SK-N-SH (cell line): ENCODE measurements around the gene PPP2R2B. TPM values are rescaled to one million over a fixed set of nuclear protein-coding genes. Genes with fewer than 3 reads are reported as not detected.

Experiments
- CTCF ChIA-PET: fragments of 300-600, 350-600 bp; formaldehyde crosslinking; extraction: SDS; loops from one replicate; lab custom pipeline; 2021; lab: Yijun Ruan, JAX
- POLR2A ChIA-PET: fragments of 350-600 bp; sonication (Branson Sonifier 250); formaldehyde crosslinking; extraction: SDS; loops from one replicate; lab custom pipeline; 2020; ENCODE audit warnings: antibody characterized with exemption, inconsistent platforms; lab: Yijun Ruan, JAX
- DNase-seq: peaks from one replicate; pipeline ENCODE4 v3.0.0; 2012
- H2AFZ ChIP-seq: fragments of 200-600 bp; sonication (generic); 2 replicates; pipeline ENCODE4 v1.8.1; 2016; ENCODE audit warnings: antibody characterized with exemption, mild to moderate bottlenecking, low read depth
- H3F3A ChIP-seq: fragments of 200-600 bp; sonication (generic); replicated peaks from 2 replicates; pipeline ENCODE3; 2016; ENCODE audit warnings: antibody characterized with exemption, mild to moderate bottlenecking; ENCODE audit not compliant: insufficient read depth
- H3K27ac ChIP-seq, 2 experiments: fragments of 200-500 bp in 1 of 2; fragments of 200-600 bp in 1 of 2; sonication (Bioruptor generic) in 1 of 2; sonication (generic), shearing (Covaris generic) in 1 of 2; 2 replicates each; pipeline versions ENCODE4 v1.5.1 to v1.6.1; 2014 to 2016; ENCODE audit warnings: low read depth in 2 of 2, inconsistent platforms in 1 of 2, low read length in 1 of 2, mild to moderate bottlenecking in 1 of 2, mixed read lengths in 1 of 2
- H3K27me3 ChIP-seq: fragments of 200-600 bp; sonication (generic), shearing (Covaris generic); 2 replicates; pipeline ENCODE4 v1.6.1; 2016; ENCODE audit warnings: mixed run types; ENCODE audit not compliant: insufficient read depth
- H3K36me3 ChIP-seq, 2 experiments: fragments of 200-500 bp in 1 of 2; fragments of 200-600 bp in 1 of 2; sonication (Bioruptor generic) in 1 of 2; sonication (generic) in 1 of 2; replicated peaks in 1 of 2; 2 replicates each; pipeline versions ENCODE3 to v1.5.1; 2014 to 2016; ENCODE audit warnings: low read length in 1 of 2, mild to moderate bottlenecking in 1 of 2; ENCODE audit not compliant: insufficient read depth in 2 of 2, control insufficient read depth in 1 of 2
- H3K4me1 ChIP-seq, 2 experiments: fragments of 200-500 bp in 1 of 2; fragments of 200-600 bp in 1 of 2; sonication (Bioruptor generic) in 1 of 2; sonication (generic), shearing (Covaris generic) in 1 of 2; 2 replicates each; pipeline versions ENCODE4 v1.5.1 to v1.6.1; 2014 to 2016; ENCODE audit warnings: low read depth in 1 of 2, low read length in 1 of 2, mixed run types in 1 of 2; ENCODE audit not compliant: insufficient read depth in 2 of 2, control insufficient read depth in 1 of 2
- H3K4me2 ChIP-seq: fragments of 200-600 bp; sonication (generic), shearing (Covaris generic); 2 replicates; pipeline ENCODE4 v1.6.1; 2017; ENCODE audit warnings: mixed run types
- H3K4me3 ChIP-seq, 2 experiments: fragments of 200-500 bp in 1 of 2; fragments of 200-600 bp in 1 of 2; sonication (Bioruptor generic) in 1 of 2; sonication (generic), shearing (Covaris generic) in 1 of 2; 2 replicates each; pipeline versions ENCODE4 v1.5.1 to v1.8.1; 2014 to 2016; ENCODE audit warnings: low read depth in 2 of 2, inconsistent platforms in 1 of 2, low read length in 1 of 2, mild to moderate bottlenecking in 1 of 2, mixed read lengths in 1 of 2, moderate library complexity in 1 of 2
- H3K79me2 ChIP-seq: fragments of 200-600 bp; sonication (generic); 2 replicates; pipeline ENCODE4 v1.8.1; 2017; ENCODE audit warnings: mild to moderate bottlenecking; ENCODE audit not compliant: insufficient read depth
- H3K9ac ChIP-seq: fragments of 200-600 bp; sonication (generic); 2 replicates; pipeline ENCODE4 v1.6.1; 2017; ENCODE audit warnings: mixed run types
- H3K9me2 ChIP-seq: fragments of 200-600 bp; sonication (generic); 2 replicates; pipeline ENCODE4 v1.6.1; 2017; ENCODE audit warnings: mixed run types
- H3K9me3 ChIP-seq: fragments of 200-600 bp; sonication (generic); 2 replicates; pipeline ENCODE4 v1.6.1; 2017; ENCODE audit warnings: mixed run types, mild to moderate bottlenecking, moderate library complexity
- H4K20me1 ChIP-seq: fragments of 200-600 bp; sonication (generic); 2 replicates; pipeline ENCODE4 v1.6.1; 2017; ENCODE audit warnings: mild to moderate bottlenecking, mixed run types; ENCODE audit not compliant: insufficient read depth
- CTCF ChIP-seq: fragments of 200-600 bp; sonication (generic); IDR thresholded peaks from 2 replicates; pipeline ENCODE4 v1.6.1; 2017; ENCODE audit warnings: antibody characterized with exemption, mild to moderate bottlenecking, moderate library complexity
- ELF1 ChIP-seq: IDR thresholded peaks from 2 replicates; pipeline ENCODE4 v1.4.0; 2012
- FOXJ3 ChIP-seq: sonication (generic); formaldehyde crosslinking; IDR thresholded peaks from 2 replicates; pipeline ENCODE4 v1.5.1; 2020; ENCODE audit warnings: mild to moderate bottlenecking, missing genetic modification reagents
- FOXM1 ChIP-seq: IDR thresholded peaks from 2 replicates; pipeline ENCODE4 v1.4.0; 2012; ENCODE audit warnings: low read depth, mild to moderate bottlenecking
- GABPA ChIP-seq: IDR thresholded peaks from 2 replicates; pipeline ENCODE4 v1.4.0; 2012; ENCODE audit warnings: low read depth, mild to moderate bottlenecking
- GATA2 ChIP-seq: sonication (generic); formaldehyde crosslinking; IDR thresholded peaks from 2 replicates; pipeline ENCODE4 v1.5.0; 2020; ENCODE audit warnings: mild to moderate bottlenecking, missing genetic modification reagents
- MEF2A ChIP-seq: IDR thresholded peaks from 2 replicates; pipeline ENCODE4 v1.4.0; 2012; ENCODE audit warnings: low read depth, borderline replicate concordance
- MXI1 ChIP-seq: IDR thresholded peaks from 2 replicates; pipeline ENCODE4 v1.6.1; 2012; ENCODE audit warnings: mild to moderate bottlenecking, low read depth, low read length, improper control_type of control experiment
- RAD21 ChIP-seq: IDR thresholded peaks from 2 replicates; pipeline ENCODE4 v1.6.1; 2012; ENCODE audit warnings: mild to moderate bottlenecking, low read length
- RCOR1 ChIP-seq: fragments of 150-350 bp; IDR thresholded peaks from 2 replicates; pipeline ENCODE4 v1.6.1; 2017; ENCODE audit warnings: antibody characterized with exemption, low read length
- SMC3 ChIP-seq: IDR thresholded peaks from 2 replicates; pipeline ENCODE4 v1.6.1; 2012; ENCODE audit warnings: low read depth, low read length, improper control_type of control experiment
- YY1 ChIP-seq: IDR thresholded peaks from 2 replicates; pipeline ENCODE4 v1.4.0; 2012; ENCODE audit warnings: low read depth, mild to moderate bottlenecking
- WGBS: methylation state at CpG from one replicate; pipeline ENCODE4 v1.1.6; 2017; ENCODE audit warnings: low lambda C conversion rate; 5-methylcytosine and 5-hydroxymethylcytosine counted together
- polyA plus RNA-seq, 3 experiments: library from polyadenylated mRNA; depleted of rRNA; stranded (reverse); fragments of >200 nt; gene quantifications; 2 replicates each; pipeline ENCODE4 v1.2.3, GENCODE V29; 2012
- TF ChIP-seq, protein P1 (sequence below): IDR thresholded peaks from 2 replicates; pipeline ENCODE4 v1.6.1; 2012; ENCODE audit warnings: mild to moderate bottlenecking, low read depth, low read length, moderate library complexity
- TF ChIP-seq, protein P2 (sequence below): IDR thresholded peaks from 2 replicates; pipeline ENCODE4 v1.4.0; 2012; ENCODE audit warnings: low read depth, borderline replicate concordance

Gene PPP2R2B
- polyA plus RNA-seq, 1 of the 3 experiments (the other 2 are of a cell fraction): 11.4 TPM

DNA sequence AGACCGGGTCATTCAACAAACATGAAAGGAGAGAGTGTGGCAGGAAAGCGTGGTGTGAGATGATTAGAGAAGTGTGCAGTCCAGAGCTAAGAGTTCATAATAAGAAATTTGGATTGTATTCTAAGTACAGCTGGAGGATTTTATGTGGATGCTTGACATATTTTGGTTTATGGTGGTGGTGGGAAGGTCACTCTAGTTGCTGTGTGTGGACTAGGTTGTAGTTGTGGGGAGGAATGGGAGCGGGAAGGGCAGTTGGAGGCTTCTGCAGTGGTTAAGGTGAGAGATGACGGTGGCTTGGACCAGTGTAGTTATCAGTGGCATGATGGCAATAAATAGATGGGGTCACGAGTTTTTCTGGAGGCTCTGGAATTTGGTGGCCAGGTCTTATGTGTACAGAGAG, 316.8 kb downstream of the PPP2R2B start:
- H3K4me2 ChIP-seq: no peak overlapping the region
- TF ChIP-seq RAD21 (no peak), ELF1 (no peak), RCOR1 (no peak), YY1 (no peak), CTCF (no peak), MEF2A (no peak), SMC3 (no peak), FOXJ3 (CRISPR knock-in tag) (no peak), MXI1 (no peak), FOXM1 (no peak), GATA2 (no peak), GABPA (no peak)
- TF ChIP-seq, protein P1, sequence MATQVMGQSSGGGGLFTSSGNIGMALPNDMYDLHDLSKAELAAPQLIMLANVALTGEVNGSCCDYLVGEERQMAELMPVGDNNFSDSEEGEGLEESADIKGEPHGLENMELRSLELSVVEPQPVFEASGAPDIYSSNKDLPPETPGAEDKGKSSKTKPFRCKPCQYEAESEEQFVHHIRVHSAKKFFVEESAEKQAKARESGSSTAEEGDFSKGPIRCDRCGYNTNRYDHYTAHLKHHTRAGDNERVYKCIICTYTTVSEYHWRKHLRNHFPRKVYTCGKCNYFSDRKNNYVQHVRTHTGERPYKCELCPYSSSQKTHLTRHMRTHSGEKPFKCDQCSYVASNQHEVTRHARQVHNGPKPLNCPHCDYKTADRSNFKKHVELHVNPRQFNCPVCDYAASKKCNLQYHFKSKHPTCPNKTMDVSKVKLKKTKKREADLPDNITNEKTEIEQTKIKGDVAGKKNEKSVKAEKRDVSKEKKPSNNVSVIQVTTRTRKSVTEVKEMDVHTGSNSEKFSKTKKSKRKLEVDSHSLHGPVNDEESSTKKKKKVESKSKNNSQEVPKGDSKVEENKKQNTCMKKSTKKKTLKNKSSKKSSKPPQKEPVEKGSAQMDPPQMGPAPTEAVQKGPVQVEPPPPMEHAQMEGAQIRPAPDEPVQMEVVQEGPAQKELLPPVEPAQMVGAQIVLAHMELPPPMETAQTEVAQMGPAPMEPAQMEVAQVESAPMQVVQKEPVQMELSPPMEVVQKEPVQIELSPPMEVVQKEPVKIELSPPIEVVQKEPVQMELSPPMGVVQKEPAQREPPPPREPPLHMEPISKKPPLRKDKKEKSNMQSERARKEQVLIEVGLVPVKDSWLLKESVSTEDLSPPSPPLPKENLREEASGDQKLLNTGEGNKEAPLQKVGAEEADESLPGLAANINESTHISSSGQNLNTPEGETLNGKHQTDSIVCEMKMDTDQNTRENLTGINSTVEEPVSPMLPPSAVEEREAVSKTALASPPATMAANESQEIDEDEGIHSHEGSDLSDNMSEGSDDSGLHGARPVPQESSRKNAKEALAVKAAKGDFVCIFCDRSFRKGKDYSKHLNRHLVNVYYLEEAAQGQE: no peak
- TF ChIP-seq, protein P2, sequence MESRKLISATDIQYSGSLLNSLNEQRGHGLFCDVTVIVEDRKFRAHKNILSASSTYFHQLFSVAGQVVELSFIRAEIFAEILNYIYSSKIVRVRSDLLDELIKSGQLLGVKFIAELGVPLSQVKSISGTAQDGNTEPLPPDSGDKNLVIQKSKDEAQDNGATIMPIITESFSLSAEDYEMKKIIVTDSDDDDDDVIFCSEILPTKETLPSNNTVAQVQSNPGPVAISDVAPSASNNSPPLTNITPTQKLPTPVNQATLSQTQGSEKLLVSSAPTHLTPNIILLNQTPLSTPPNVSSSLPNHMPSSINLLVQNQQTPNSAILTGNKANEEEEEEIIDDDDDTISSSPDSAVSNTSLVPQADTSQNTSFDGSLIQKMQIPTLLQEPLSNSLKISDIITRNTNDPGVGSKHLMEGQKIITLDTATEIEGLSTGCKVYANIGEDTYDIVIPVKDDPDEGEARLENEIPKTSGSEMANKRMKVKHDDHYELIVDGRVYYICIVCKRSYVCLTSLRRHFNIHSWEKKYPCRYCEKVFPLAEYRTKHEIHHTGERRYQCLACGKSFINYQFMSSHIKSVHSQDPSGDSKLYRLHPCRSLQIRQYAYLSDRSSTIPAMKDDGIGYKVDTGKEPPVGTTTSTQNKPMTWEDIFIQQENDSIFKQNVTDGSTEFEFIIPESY: no peak
- TF ChIP-seq, all 33 proteins: peak for 0
- no peak for DNase-seq
- ChIA-PET CTCF (interaction anchor here (0.6 to 4.6 kb wide), 8 partner anchors 12 to 807 kb away, joined by 3 to 24 read pairs (median 6); no protein-coding TSS in a partner anchor), POLR2A (no interaction called here)
- WGBS: 88% methylated on average over 5 of the region's 5 CpGs
- H4K20me1 ChIP-seq: no peaks in the 10 kb centered on the region
- no peak overlapping the region for H2AFZ ChIP-seq
- H3K9ac ChIP-seq: no peak overlapping the region
- no peak overlapping the region for H3K4me3 ChIP-seq
- no peaks in the 10 kb centered on the region for H3K27me3 ChIP-seq
- peaks cover 2 to 26% of the 10 kb centered on the region in 2 experiments for H3K4me1 ChIP-seq
- no peaks in the 10 kb centered on the region for H3K9me2 ChIP-seq
- H3K79me2 ChIP-seq: no peaks in the 10 kb centered on the region
- H3K36me3 ChIP-seq: no peaks in the 10 kb centered on the region
- peaks cover 14% of the 10 kb centered on the region for H3F3A ChIP-seq
- H3K27ac ChIP-seq: peak overlapping the region in 1 of 2 experiments; percentile 72; a peak in 1 of 4 replicates
- no peaks in the 10 kb centered on the region for H3K9me3 ChIP-seq
